Heart right ventricle (tissue), 16 donors: ENCODE results near the gene TMIE. TPM values are rescaled to one million over a fixed set of nuclear protein-coding genes. Genes with fewer than 3 reads are reported as not detected.

Experiments
- ATAC-seq, 8 donors: fragments of 200-7000 bp; cut with Tn5 transposase; one replicate each; pipeline ENCODE4 v1.9.1; 2020; ENCODE audit warnings: mild to moderate bottlenecking in 8 of 8, moderate library complexity in 8 of 8, moderate number of reproducible peaks in 1 of 8
- DNase-seq, 2 donors: peaks; one replicate each; pipeline ENCODE4 v3.0.0-alpha.2; 2020
- H3K27ac ChIP-seq, 10 donors: fragments of 200-600 bp; sonication (generic) in 2 of 10; one replicate each; pipeline versions ENCODE4 v1.5.0 to v1.8.0; 2020 to 2022; ENCODE audit warnings: mild to moderate bottlenecking in 3 of 10
- H3K27me3 ChIP-seq, 7 donors: fragments of 200-600 bp; one replicate each; pipeline ENCODE4 v1.8.0; 2021 to 2022; ENCODE audit warnings: mild to moderate bottlenecking in 2 of 7
- H3K36me3 ChIP-seq, 9 donors: fragments of 200-600 bp; sonication (generic) in 1 of 9; one replicate each; pipeline versions ENCODE4 v1.5.0 to v1.8.0; 2020 to 2022; ENCODE audit warnings: mild to moderate bottlenecking in 2 of 9
- H3K4me1 ChIP-seq, 9 donors: fragments of 200-600 bp; sonication (generic) in 1 of 9; one replicate each; pipeline versions ENCODE4 v1.5.0 to v1.8.0; 2020 to 2022; ENCODE audit warnings: mild to moderate bottlenecking in 4 of 9
- H3K4me3 ChIP-seq, 10 donors: fragments of 200-600 bp; sonication (generic) in 2 of 10; one replicate each; pipeline versions ENCODE4 v1.5.0 to v1.8.0; 2020 to 2022; ENCODE audit warnings: mild to moderate bottlenecking in 7 of 10, moderate library complexity in 2 of 10
- H3K9me3 ChIP-seq, 11 donors: fragments of 200-600 bp in 10 of 11; sonication (generic) in 2 of 11; one replicate each; pipeline versions ENCODE4 v1.5.0 to v1.8.0; 2013 to 2022; ENCODE audit warnings: mild to moderate bottlenecking in 2 of 11, control low read depth in 1 of 11, moderate library complexity in 1 of 11
- CTCF ChIP-seq, 9 donors: fragments of 200-600 bp; sonication (generic) in 2 of 9; IDR thresholded peaks; one replicate each; pipeline versions ENCODE4 v1.5.0 to v1.8.0; 2021 to 2022; ENCODE audit warnings: antibody characterized with exemption in 9 of 9, mild to moderate bottlenecking in 5 of 9, moderate library complexity in 1 of 9
- WGBS, 2 donors: extraction: QIAGEN DNeasy Blood & Tissue Kit; methylation state at CpG; one replicate each; pipeline ENCODE4 v1.1.7; 2013; ENCODE audit warnings: inconsistent platforms in 1 of 2; 5-methylcytosine and 5-hydroxymethylcytosine counted together
- intact Hi-C, 10 donors: fragments of 100-400 bp; cut with DNase I; formaldehyde crosslinking; loops; one replicate each; pipeline versions ENCODE4 v1.11.1 to v1.14.2; 2022
- long read RNA-seq, 3 donors: library from polyadenylated mRNA; unstranded; transcript quantifications; one replicate each; pipeline ENCODE4 v2.0.0, GENCODE V29; 2020 to 2021
- polyA plus RNA-seq, 2 donors: library from polyadenylated mRNA; stranded (reverse); fragments of 200-250 nt; gene quantifications; one replicate each; pipeline ENCODE4 v1.2.3, GENCODE V29; 2013
- total RNA-seq, 10 donors: library from RNA; stranded (reverse); fragmentation: NEBNext Ultra II Directional in 3 of 10; extraction: Animal tissue kit (Norgen Biotek cat#: 25700) in 3 of 10; gene quantifications; one replicate each; pipeline versions ENCODE4 v1.2.1 to v1.2.4, GENCODE V29; 2021 to 2023
- donor health status: Arrhythmogenic right ventricular cardiomyopathy.
- donor health status: ischemic (EF 13 %, LVEDD 7.1; RV severe dilation, severe dysfunction).
- donor health status: healthy with polysubstance abuse.
- donor health status: DM: no; HTN: yes; CAD: no.
- donor health status: DM: no; HTN: no; CAD: no.
- donor health status: ischemic (EF 25% LVEDD 6.9; RV normal size, moderate dysfunction).
- donor health status: ischemic (EF 25% LVEDD 5.7; RV mildly dilated, moderate dysfunction).
- donor health status: healthy.
- donor health status: DM: yes; HTN: yes; CAD: no.
- donor health status: Ischemic cardiomyopathy.
- donor health status: ischemic (EF 35%, LVEDD 5.7; RV mildly dilated, moderate dysfunction).
- donor health status: nonischemic (EF 11% LVEDD 7.7; RV severe dilation, severe dysfunction).
- donor health status: DM: yes; HTN: yes; CAD: no.
- donor health status: PGD.
- donor health status: ischemic (EF 29% LVEDD 5.4; RV normal size, mild dysfunction).
- donor health status: nonischemic (EF 23%, LVEDD 6.1; RV moderate dilation, normal function).

Gene TMIE, protein sequence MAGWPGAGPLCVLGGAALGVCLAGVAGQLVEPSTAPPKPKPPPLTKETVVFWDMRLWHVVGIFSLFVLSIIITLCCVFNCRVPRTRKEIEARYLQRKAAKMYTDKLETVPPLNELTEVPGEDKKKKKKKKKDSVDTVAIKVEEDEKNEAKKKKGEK
- total RNA-seq (1 to 10 TPM in 1 of 10 donors, under 1 TPM in 8, not detected in 1; 0.21 to 1.1 (median 0.48) TPM), polyA plus RNA-seq (1 to 10 TPM in 1 of 2 donors, under 1 TPM in 1; 0.39 to 1.2 TPM)
- long read RNA-seq, donor 1, partial matches to known transcripts: 0 of 1 reads
- long read RNA-seq, donor 1, other reads (novel, unspliced or antisense): 1 of 1 reads
- long read RNA-seq, donor 2, partial matches to known transcripts: 1 of 3 reads
- long read RNA-seq, donor 2, other reads (novel, unspliced or antisense): 1 of 3 reads
- long read RNA-seq, donor 3, partial matches to known transcripts: 0 of 1 reads
- long read RNA-seq, donor 3, other reads (novel, unspliced or antisense): 0 of 1 reads

GRCh38 chr3:46701181-46701939 lies at the start of gene TMIE:
Gene TMIE, plus strand, starts transcription at chr3:46701392. Its CDS starts 96 bp downstream, at chr3:46701488.
- intact Hi-C loops: loop anchor here in 8 of 10 donors (5.0 to 10.0 kb wide), 5 partner anchors 146 to 623 kb away; no protein-coding TSS in a partner anchor
- H3K27ac ChIP-seq: peak within 1 kb of the TSS in 7 of 10 donors; percentile 10 to 43 (median 16)
- H3K27me3 ChIP-seq: peaks cover 0 to 37% (median 0%) of the 10 kb centered on the region in 7 donors
- TF ChIP-seq CTCF (IDR thresholded peaks at IDR 0.05): no peak
- H3K4me1 ChIP-seq: peaks cover 29 to 57% (median 38%) of the 10 kb centered on the region in 9 donors
- no peaks in the 10 kb centered on the region for H3K36me3 ChIP-seq
- peak in 1 of 2 donors; percentile 20 for DNase-seq
- no peak for ATAC-seq
- 8 to 15% methylated on average over 45 to 51 of the region's 51 CpGs for WGBS, 2 donors
- H3K9me3 ChIP-seq: no peaks in the 10 kb centered on the region
- peak within 1 kb of the TSS in 9 of 10 donors; percentile 18 to 50 (median 43) for H3K4me3 ChIP-seq

DNA sequence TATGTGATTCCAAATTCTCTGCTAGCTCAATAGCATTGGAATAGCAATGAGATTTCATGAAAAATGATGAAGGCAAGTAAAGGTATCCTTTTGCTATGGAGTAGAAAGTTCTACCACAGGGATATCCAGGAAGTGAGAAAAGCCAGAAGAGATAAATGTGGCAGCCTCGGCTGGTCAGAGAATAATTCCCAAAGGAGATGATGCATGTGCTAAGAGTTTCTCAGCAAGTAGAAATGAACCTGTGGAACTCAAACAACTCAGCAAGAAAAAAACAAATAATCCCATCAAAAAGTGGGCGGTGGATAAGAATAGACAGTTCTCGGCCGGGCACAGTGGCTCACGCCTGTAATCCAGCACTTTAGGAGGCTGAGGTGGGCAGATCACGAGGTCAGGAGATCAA lies 45.9 kb upstream of the TMIE start:
- Histone ChIP-seq H3K27ac (no peak overlapping the region), H3K36me3 (no peaks in the 10 kb centered on the region), H3K4me3 (no peak overlapping the region), H3K27me3 (no peaks in the 10 kb centered on the region), H3K4me1 (peaks cover 0 to 6% (median 4%) of the 10 kb centered on the region in 9 donors), H3K9me3 (peaks cover 0 to 17% (median 3%) of the 10 kb centered on the region in 11 donors)
- TF ChIP-seq CTCF (IDR thresholded peaks at IDR 0.05): no peak
- DNase-seq (no peak), ATAC-seq (no peak)
- WGBS, 2 donors: 62 to 65% methylated on average over 6 of the region's 6 CpGs
- intact Hi-C loops: no loop called here

DNA sequence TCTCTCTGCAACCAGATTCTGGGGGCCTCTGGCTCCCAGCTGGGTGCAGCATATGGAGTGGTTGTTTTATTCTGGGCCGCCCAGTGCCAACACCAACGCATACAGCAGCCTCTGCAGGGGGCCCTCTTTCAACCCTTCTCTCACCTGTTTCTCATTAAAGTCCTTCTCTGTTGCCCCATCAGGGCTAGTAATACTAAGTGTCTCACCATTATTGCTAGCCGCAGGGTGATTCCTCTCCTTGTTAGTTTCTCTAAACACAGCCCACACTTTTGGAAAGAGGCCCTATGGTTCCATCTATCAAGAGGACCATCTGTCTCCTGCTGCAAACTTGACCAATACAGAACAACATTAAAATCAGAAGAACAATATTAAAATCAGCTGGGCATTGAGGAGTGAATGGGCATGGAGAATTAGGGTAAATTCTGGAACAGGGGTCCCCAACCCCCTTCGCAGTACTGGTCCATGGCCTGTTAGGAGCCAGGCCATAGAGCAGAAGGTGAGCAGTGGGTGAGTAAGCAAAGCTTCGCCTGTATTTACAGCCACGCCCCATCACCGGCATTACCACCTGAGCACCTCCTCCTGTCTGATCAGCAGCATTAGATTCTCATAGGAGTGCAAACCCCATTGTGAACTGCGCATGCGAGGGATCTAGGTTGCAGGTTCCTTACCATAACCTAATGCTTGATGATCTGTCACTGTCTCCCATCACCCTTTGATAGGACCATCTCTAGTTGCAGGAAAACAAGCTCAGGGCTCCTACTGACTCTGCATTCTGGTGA lies 44.2 kb upstream of the TMIE start:
- Histone ChIP-seq H3K9me3 (peaks cover 0 to 9% (median 2%) of the 10 kb centered on the region in 11 donors), H3K27ac (no peak overlapping the region), H3K36me3 (no peaks in the 10 kb centered on the region), H3K4me3 (no peak overlapping the region), H3K27me3 (no peaks in the 10 kb centered on the region), H3K4me1 (peaks cover 3 to 20% (median 13%) of the 10 kb centered on the region in 9 donors)
- no peak for TF ChIP-seq CTCF (IDR thresholded peaks at IDR 0.05)
- intact Hi-C loops: no loop called here
- ATAC-seq: no peak
- DNase-seq: no peak
- 85 to 88% methylated on average over 9 of the region's 9 CpGs for WGBS, 2 donors

DNA sequence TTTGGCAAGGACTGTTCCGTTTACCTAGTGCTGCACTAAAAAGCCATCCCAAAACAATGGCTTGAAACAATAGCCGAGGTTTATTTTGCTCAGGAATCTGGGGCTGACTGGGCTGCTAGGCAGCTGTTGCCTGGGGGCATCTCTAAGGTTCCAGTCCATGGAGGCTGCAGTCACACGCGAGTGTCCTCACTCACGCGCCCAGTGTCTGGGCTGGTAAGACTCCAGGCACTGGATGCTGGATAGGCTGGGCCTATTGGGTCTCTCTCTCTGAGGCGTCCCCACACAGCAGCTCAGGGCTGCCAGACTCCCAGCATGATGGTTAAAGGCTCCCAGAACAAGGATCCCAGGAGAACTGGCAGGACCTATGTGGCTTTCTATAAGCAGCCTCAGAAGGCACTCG lies 41.9 kb upstream of the TMIE start:
- Histone ChIP-seq H3K9me3 (no peaks in the 10 kb centered on the region), H3K36me3 (no peaks in the 10 kb centered on the region), H3K4me1 (peaks cover 13 to 43% (median 32%) of the 10 kb centered on the region in 9 donors), H3K27ac (no peak overlapping the region), H3K27me3 (no peaks in the 10 kb centered on the region), H3K4me3 (no peak overlapping the region)
- ATAC-seq (no peak), DNase-seq (no peak)
- no peak for TF ChIP-seq CTCF (IDR thresholded peaks at IDR 0.05)
- intact Hi-C loops: no loop called here
- 92 to 94% methylated on average over 8 of the region's 8 CpGs for WGBS, 2 donors
